ENCODE measurements around the gene BTF3L4.

- TF ChIP-seq POLR2A (IDR thresholded peaks at IDR 0.05): no peak
- TF ChIP-seq POLR2AphosphoS5 (IDR thresholded peaks at IDR 0.05): no peak
These were observed 14.6 kb downstream of the BTF3L4 start for GRCh38 chr1:52070704-52071103.
